ENCODE data around the gene NELL1. TPM values are rescaled to one million over a fixed set of nuclear protein-coding genes. Genes with fewer than 3 reads are reported as not detected.

NELL1 gene
- total and polyA plus RNA-seq, 2 experiments from 2014 or later = 8.9 to 20.1 TPM

- WGBS (ENCODE audit: low lambda C conversion rate, missing lambda C conversion rate) = 71% methylated on average over 2 of the region's 2 CpGs
- no peak for TF ChIP-seq EZH2phosphoT487 (IDR thresholded peaks at IDR 0.05; ENCODE audit: low read depth, severe bottlenecking, unreplicated experiment)
- no peak for TF ChIP-seq CTCF (IDR thresholded peaks at IDR 0.05; ENCODE audit: poor library complexity)
- TF ChIP-seq EZH2 (IDR thresholded peaks at IDR 0.05; ENCODE audit: borderline replicate concordance) = no peak
- no peaks in the 10 kb centered on the region for H3K79me2 ChIP-seq
- H3K4me1 ChIP-seq (ENCODE audit: insufficient read depth) = no peaks in the 10 kb centered on the region
- H3K36me3 ChIP-seq (replicated peaks; ENCODE audit: insufficient read depth, low read depth) = no peaks in the 10 kb centered on the region
- H2AFZ ChIP-seq = no peak overlapping the region
- H3K27ac ChIP-seq = no peak overlapping the region
- no peak overlapping the region for H3K4me2 ChIP-seq
- no peaks in the 10 kb centered on the region for H3K9me3 ChIP-seq (ENCODE audit: low read depth)
- H3K4me3 ChIP-seq = no peak overlapping the region
- H4K20me1 ChIP-seq (ENCODE audit: insufficient read depth, poor library complexity, severe bottlenecking) = no peaks in the 10 kb centered on the region
- DNase-seq (ENCODE audit: low spot score) = no peak
- H3K27me3 ChIP-seq = no peaks in the 10 kb centered on the region
- H3K9me2 ChIP-seq (replicated peaks; ENCODE audit: insufficient read depth) = no peaks in the 10 kb centered on the region
These were observed 217.8 kb downstream of the NELL1 start for GRCh38 chr11:20887137-20887536.

GRCh38 chr11:20894296-20894695 is 224.9 kb downstream of the NELL1 start:
- Histone ChIP-seq H3K4me3 (no peak overlapping the region), H3K9me3 (ENCODE audit: low read depth) (no peaks in the 10 kb centered on the region), H3K4me1 (ENCODE audit: insufficient read depth) (no peaks in the 10 kb centered on the region), H2AFZ (no peak overlapping the region), H3K9me2 (replicated peaks; ENCODE audit: insufficient read depth) (no peaks in the 10 kb centered on the region), H3K36me3 (replicated peaks; ENCODE audit: insufficient read depth, low read depth) (no peaks in the 10 kb centered on the region), H3K27me3 (no peaks in the 10 kb centered on the region), H3K27ac (no peak overlapping the region), H3K4me2 (no peak overlapping the region), H4K20me1 (ENCODE audit: insufficient read depth, poor library complexity, severe bottlenecking) (no peaks in the 10 kb centered on the region), H3K79me2 (no peaks in the 10 kb centered on the region)
- DNase-seq (ENCODE audit: low spot score) = no peak
- TF ChIP-seq EZH2phosphoT487 (IDR thresholded peaks at IDR 0.05; ENCODE audit: low read depth, severe bottlenecking, unreplicated experiment) = no peak
- TF ChIP-seq EZH2 (IDR thresholded peaks at IDR 0.05; ENCODE audit: borderline replicate concordance) = no peak
- no peak for TF ChIP-seq CTCF (IDR thresholded peaks at IDR 0.05; ENCODE audit: poor library complexity)

GRCh38 chr11:20909995-20910726 is 240.8 kb downstream of the NELL1 start:
- Histone ChIP-seq H2AFZ (no peak overlapping the region), H3K27me3 (no peaks in the 10 kb centered on the region), H3K27ac (no peak overlapping the region), H3K4me1 (ENCODE audit: insufficient read depth) (no peaks in the 10 kb centered on the region), H3K9me2 (replicated peaks; ENCODE audit: insufficient read depth) (no peaks in the 10 kb centered on the region), H3K79me2 (no peaks in the 10 kb centered on the region), H4K20me1 (ENCODE audit: insufficient read depth, poor library complexity, severe bottlenecking) (no peaks in the 10 kb centered on the region), H3K36me3 (replicated peaks; ENCODE audit: insufficient read depth, low read depth) (no peaks in the 10 kb centered on the region), H3K4me2 (no peak overlapping the region), H3K9me3 (ENCODE audit: low read depth) (no peaks in the 10 kb centered on the region), H3K4me3 (no peak overlapping the region)
- TF ChIP-seq EZH2 (IDR thresholded peaks at IDR 0.05; ENCODE audit: borderline replicate concordance) (no peak), EZH2phosphoT487 (IDR thresholded peaks at IDR 0.05; ENCODE audit: low read depth, severe bottlenecking, unreplicated experiment) (no peak), CTCF (IDR thresholded peaks at IDR 0.05; ENCODE audit: poor library complexity) (no peak)
- no peak for DNase-seq (ENCODE audit: low spot score)
- 80% methylated on average over 7 of the region's 7 CpGs for WGBS (ENCODE audit: low lambda C conversion rate, missing lambda C conversion rate)

Measured in hepatocyte (in vitro differentiated cells).